Prostate gland (tissue), 2 donors: ENCODE data around the gene EXO1. TPM values are rescaled to one million over a fixed set of nuclear protein-coding genes. Genes with fewer than 3 reads are reported as not detected.

Source experiments
- DNase-seq: peaks from one replicate; pipeline ENCODE4 v3.0.0-alpha.2; 2019; ENCODE audit warnings: low spot score
- H3K27ac ChIP-seq, 2 donors: fragments of 200-600 bp; sonication (generic); 2 replicates each; pipeline ENCODE4 v1.5.1; 2017 to 2019
- H3K27me3 ChIP-seq: fragments of 200-600 bp; sonication (generic); replicated peaks from 2 replicates; pipeline ENCODE4 v1.5.1; 2019; ENCODE audit not compliant: insufficient read depth
- H3K36me3 ChIP-seq, 2 donors: fragments of 200-600 bp; sonication (generic); 1 replicate in 1 of 2; 2 replicates in 1 of 2; pipeline versions ENCODE4 v1.5.1 to v1.8.1; 2017 to 2019
- H3K4me1 ChIP-seq: fragments of 200-600 bp; sonication (generic); replicated peaks from 2 replicates; pipeline ENCODE4 v1.5.1; 2019
- H3K4me3 ChIP-seq, 2 donors: fragments of 200-600 bp; sonication (generic); 2 replicates each; pipeline ENCODE4 v1.5.1; 2017 to 2019
- H3K9me3 ChIP-seq: fragments of 200-600 bp; sonication (generic); 2 replicates; pipeline ENCODE4 v1.5.1; 2017
- CTCF ChIP-seq, 4 experiments: fragments of 200-600 bp in 2 of 4; fragments of 450-650 bp in 2 of 4; sonication (generic) in 2 of 4; IDR thresholded peaks; 1 replicate in 3 of 4; 2 replicates in 1 of 4; pipeline ENCODE4 v1.5.1; 2016 to 2019; ENCODE audit warnings: antibody characterized with exemption in 4 of 4, mild to moderate bottlenecking in 2 of 4, moderate library complexity in 2 of 4
- POLR2A ChIP-seq: fragments of 450-650 bp; IDR thresholded peaks from one replicate; pipeline ENCODE4 v1.6.1; 2016; ENCODE audit warnings: antibody characterized with exemption, mild to moderate bottlenecking
- POLR2AphosphoS5 ChIP-seq: sonication (generic); formaldehyde crosslinking; IDR thresholded peaks from one replicate; pipeline ENCODE4 v1.6.1; 2017; ENCODE audit warnings: antibody characterized with exemption
- WGBS: methylation state at CpG from one replicate; pipeline ENCODE4 v1.1.5; 2018; 5-methylcytosine and 5-hydroxymethylcytosine counted together
- intact Hi-C: fragments of 100-400 bp; cut with DNase I; formaldehyde crosslinking; loops from one replicate; pipeline ENCODE4 v1.14.2; 2022
- total RNA-seq, 2 donors: library from RNA; depleted of rRNA; stranded (reverse); fragments of >200 nt; gene quantifications; one replicate each; pipeline ENCODE4 v1.1.0, GENCODE V29; 2016

The EXO1 gene
- total RNA-seq, 2 donors from 2014 or later = 0.36 to 3.1 TPM

GRCh38 chr1:241839369-241839979 is 8.5 kb upstream of the EXO1 start:
- intact Hi-C loops = loop anchor here (10.0 kb wide), 1 partner anchor 225 kb away; no protein-coding TSS in a partner anchor

GRCh38 chr1:241840164-241840563 is 7.8 kb upstream of the EXO1 start:
- H3K36me3 ChIP-seq = no peaks in the 10 kb centered on the region
- no peak overlapping the region for H3K27ac ChIP-seq
- TF ChIP-seq POLR2A (no peak), CTCF (IDR thresholded peaks at IDR 0.05) (no peak), POLR2AphosphoS5 (no peak)
- intact Hi-C loops = no loop called here
- no peak overlapping the region for H3K4me3 ChIP-seq
- 83% methylated on average over 6 of the region's 6 CpGs for WGBS
- H3K4me1 ChIP-seq = no peaks in the 10 kb centered on the region
- H3K9me3 ChIP-seq = no peaks in the 10 kb centered on the region
- H3K27me3 ChIP-seq = no peaks in the 10 kb centered on the region
- no peak for DNase-seq

More at GRCh38 chr1:241839369-241839979, 8.5 kb upstream of the EXO1 start:
- no peak overlapping the region for H3K4me3 ChIP-seq
- WGBS = 86% methylated on average over 6 of the region's 6 CpGs
- H3K27me3 ChIP-seq = no peaks in the 10 kb centered on the region
- DNase-seq = no peak
- TF ChIP-seq CTCF (IDR thresholded peaks at IDR 0.05) (no peak), POLR2AphosphoS5 (no peak), POLR2A (no peak)
- no peaks in the 10 kb centered on the region for H3K9me3 ChIP-seq
- H3K4me1 ChIP-seq = no peaks in the 10 kb centered on the region
- no peaks in the 10 kb centered on the region for H3K36me3 ChIP-seq
- no peak overlapping the region for H3K27ac ChIP-seq

- TF ChIP-seq CTCF (IDR thresholded peaks at IDR 0.05) (no peak), POLR2AphosphoS5 (no peak), POLR2A (no peak)
- Histone ChIP-seq H3K27me3 (no peaks in the 10 kb centered on the region), H3K9me3 (no peaks in the 10 kb centered on the region), H3K27ac (no peak overlapping the region), H3K4me3 (no peak overlapping the region), H3K36me3 (no peaks in the 10 kb centered on the region), H3K4me1 (no peaks in the 10 kb centered on the region)
- intact Hi-C loops = no loop called here
- DNase-seq = no peak
- WGBS = 77% methylated on average over 3 of the region's 3 CpGs
Observed at GRCh38 chr1:241841691-241842090, 6.3 kb upstream of the EXO1 start.

GRCh38 chr1:241842565-241842964 is 5.4 kb upstream of the EXO1 start:
- Histone ChIP-seq H3K4me3 (no peak overlapping the region), H3K27me3 (no peaks in the 10 kb centered on the region), H3K4me1 (no peaks in the 10 kb centered on the region), H3K9me3 (no peaks in the 10 kb centered on the region), H3K27ac (no peak overlapping the region), H3K36me3 (no peaks in the 10 kb centered on the region)
- no peak for TF ChIP-seq POLR2A
- no peak for TF ChIP-seq CTCF (IDR thresholded peaks at IDR 0.05)
- TF ChIP-seq POLR2AphosphoS5 = no peak
- intact Hi-C loops = no loop called here
- 88% methylated on average over 2 of the region's 2 CpGs for WGBS
- DNase-seq = no peak

- H3K4me3 ChIP-seq = no peak overlapping the region
- H3K9me3 ChIP-seq = no peaks in the 10 kb centered on the region
- intact Hi-C loops = no loop called here
- H3K4me1 ChIP-seq = no peaks in the 10 kb centered on the region
- no peak overlapping the region for H3K27ac ChIP-seq
- H3K27me3 ChIP-seq = no peaks in the 10 kb centered on the region
- WGBS = 80% methylated on average over 6 of the region's 6 CpGs
- no peaks in the 10 kb centered on the region for H3K36me3 ChIP-seq
- no peak for DNase-seq
- TF ChIP-seq CTCF (IDR thresholded peaks at IDR 0.05) = no peak
- no peak for TF ChIP-seq POLR2A
- no peak for TF ChIP-seq POLR2AphosphoS5
Observed at GRCh38 chr1:241844593-241844992, 3.4 kb upstream of the EXO1 start.
